Choroid plexus epithelial cell (primary cell): ENCODE results near the gene FLT1.

Experiments
- DNase-seq: peaks from one replicate; pipeline ENCODE4 v3.0.0-alpha.2; 2010; ENCODE audit warnings: low read depth
- H3K4me3 ChIP-seq: 2 replicates; pipeline ENCODE4 v1.5.1; 2011; ENCODE audit warnings: low read depth, mild to moderate bottlenecking, control low read depth, low read length, moderate library complexity
- TF ChIP-seq, protein P1 (sequence below): conservative IDR thresholded peaks from 2 replicates; pipeline ENCODE4 v1.5.1; 2011; ENCODE audit warnings: low read depth, mild to moderate bottlenecking, control low read depth, inconsistent platforms, low read length, moderate library complexity

Gene FLT1

DNA sequence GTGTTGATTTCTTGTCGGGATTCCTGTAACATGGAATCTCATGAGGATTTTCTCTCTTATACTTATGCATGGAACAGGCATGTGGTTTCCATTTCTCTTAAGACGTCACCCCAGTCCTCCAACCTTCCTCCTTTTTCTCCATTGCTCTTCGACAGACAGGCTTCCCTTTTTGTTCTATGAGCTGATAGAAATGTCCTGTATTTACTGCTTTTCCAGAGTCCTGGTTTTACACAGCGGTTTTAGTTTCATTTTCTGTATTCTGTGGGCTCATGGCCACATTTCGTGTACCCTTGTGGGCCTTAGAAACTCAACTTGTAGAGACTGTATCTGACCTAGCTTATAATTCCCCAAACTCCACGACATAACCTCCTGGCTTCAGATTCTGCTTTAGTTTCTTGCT lies 243.5 kb downstream of the FLT1 start:
- H3K4me3 ChIP-seq, result no peak overlapping the region
- TF ChIP-seq, protein P1, sequence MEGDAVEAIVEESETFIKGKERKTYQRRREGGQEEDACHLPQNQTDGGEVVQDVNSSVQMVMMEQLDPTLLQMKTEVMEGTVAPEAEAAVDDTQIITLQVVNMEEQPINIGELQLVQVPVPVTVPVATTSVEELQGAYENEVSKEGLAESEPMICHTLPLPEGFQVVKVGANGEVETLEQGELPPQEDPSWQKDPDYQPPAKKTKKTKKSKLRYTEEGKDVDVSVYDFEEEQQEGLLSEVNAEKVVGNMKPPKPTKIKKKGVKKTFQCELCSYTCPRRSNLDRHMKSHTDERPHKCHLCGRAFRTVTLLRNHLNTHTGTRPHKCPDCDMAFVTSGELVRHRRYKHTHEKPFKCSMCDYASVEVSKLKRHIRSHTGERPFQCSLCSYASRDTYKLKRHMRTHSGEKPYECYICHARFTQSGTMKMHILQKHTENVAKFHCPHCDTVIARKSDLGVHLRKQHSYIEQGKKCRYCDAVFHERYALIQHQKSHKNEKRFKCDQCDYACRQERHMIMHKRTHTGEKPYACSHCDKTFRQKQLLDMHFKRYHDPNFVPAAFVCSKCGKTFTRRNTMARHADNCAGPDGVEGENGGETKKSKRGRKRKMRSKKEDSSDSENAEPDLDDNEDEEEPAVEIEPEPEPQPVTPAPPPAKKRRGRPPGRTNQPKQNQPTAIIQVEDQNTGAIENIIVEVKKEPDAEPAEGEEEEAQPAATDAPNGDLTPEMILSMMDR, result no peak
- DNase-seq, result no peak

DNA sequence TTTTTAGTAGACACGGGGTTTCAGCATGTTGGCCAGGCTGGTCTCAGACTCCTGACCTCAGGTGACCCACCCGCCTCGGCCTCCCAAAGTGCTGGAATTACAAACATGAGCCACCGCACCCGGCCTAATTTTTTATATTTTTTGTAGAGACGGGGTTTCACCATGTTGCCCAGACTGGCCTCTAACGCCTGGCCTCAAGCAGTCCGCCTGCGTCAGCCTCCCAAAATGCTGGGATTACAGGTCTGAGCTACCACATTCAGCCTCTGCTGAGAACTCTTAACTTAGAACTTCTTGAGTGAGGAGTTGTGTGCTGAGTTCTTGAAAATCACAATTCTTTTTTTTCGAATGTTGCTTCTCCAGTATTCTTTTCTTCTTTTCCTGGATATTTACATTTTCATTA lies 244.4 kb downstream of the FLT1 start:
- H3K4me3 ChIP-seq, result no peak overlapping the region
- DNase-seq, result no peak
- TF ChIP-seq, protein P1, result no peak
